Kidney (tissue), 14 donors: ENCODE measurements around the gene MEN1. TPM values are rescaled to one million over a fixed set of nuclear protein-coding genes. Genes with fewer than 3 reads are reported as not detected.
A peak's percentile ranks its signal among the peaks of the same experiment; 100 is the strongest.

Experiments
- DNase-seq, 5 donors: peaks; one replicate each; pipeline ENCODE4 v3.0.0-alpha.2; 2013 to 2020
- FAIRE-seq: peaks from 2 replicates; lab custom pipeline; 2012; peaks lifted over from hg19 to GRCh38; lab: Jason Lieb, UNC
- H3K27ac ChIP-seq, 2 donors: one replicate each; pipeline ENCODE4 v1.7.0; 2013; ENCODE audit warnings: low read depth in 2 of 2, low read length in 2 of 2, inconsistent platforms in 1 of 2
- H3K27me3 ChIP-seq: one replicate; pipeline ENCODE4 v1.7.1; 2013; ENCODE audit warnings: low read length, inconsistent platforms; ENCODE audit not compliant: control insufficient read depth, insufficient read depth
- H3K36me3 ChIP-seq, 3 donors: one replicate each; pipeline versions ENCODE4 v1.7.0 to v1.7.1; 2013; ENCODE audit warnings: low read length in 3 of 3, control low read depth in 1 of 3, inconsistent platforms in 1 of 3; ENCODE audit not compliant: insufficient read depth in 3 of 3, control insufficient read depth in 2 of 3
- H3K4me1 ChIP-seq, 3 donors: one replicate each; pipeline versions ENCODE4 v1.7.0 to v1.7.1; 2013; ENCODE audit warnings: low read length in 3 of 3, inconsistent platforms in 1 of 3, low read depth in 1 of 3; ENCODE audit not compliant: control insufficient read depth in 2 of 3, insufficient read depth in 2 of 3
- H3K4me3 ChIP-seq, 3 donors: one replicate each; pipeline versions ENCODE4 v1.7.0 to v1.8.1; 2013; ENCODE audit warnings: low read length in 3 of 3, control low read depth in 1 of 3, inconsistent platforms in 1 of 3
- H3K9ac ChIP-seq, 3 donors: one replicate each; pipeline versions ENCODE4 v1.7.0 to v1.7.1; 2013; ENCODE audit warnings: low read length in 3 of 3, control low read depth in 1 of 3, inconsistent platforms in 1 of 3
- H3K9me3 ChIP-seq, 3 donors: one replicate each; pipeline versions ENCODE4 v1.7.0 to v1.7.1; 2013; ENCODE audit warnings: low read length in 3 of 3, control low read depth in 1 of 3, inconsistent platforms in 1 of 3; ENCODE audit not compliant: control insufficient read depth in 2 of 3, insufficient read depth in 1 of 3
- CTCF ChIP-seq: IDR thresholded peaks from 3 replicates; pipeline ENCODE4 v1.5.1; 2012; ENCODE audit warnings: mild to moderate bottlenecking, moderate library complexity, borderline replicate concordance; ENCODE audit not compliant: insufficient read depth; ENCODE audit errors: extremely low read depth
- intact Hi-C: fragments of 100-400 bp; cut with DNase I; formaldehyde crosslinking; loops from one replicate; pipeline ENCODE4 v1.11.1; 2022
- polyA plus RNA-seq: library from polyadenylated mRNA; stranded (reverse); fragments of 350-450 nt; fragmentation: Illumina TruSeq; extraction: RNeasy Lipid Tissue Mini Kit (QIAGEN cat#74804); gene quantifications from one replicate; pipeline ENCODE4 v1.2.3, GENCODE V29; 2014; ENCODE audit warnings: low read depth, low replicate concordance; ENCODE audit not compliant: insufficient read depth
- total RNA-seq: library from RNA; stranded (reverse); fragmentation: NEBNext Ultra II Directional; extraction: Animal tissue kit (Norgen Biotek cat#: 25700); gene quantifications from one replicate; pipeline ENCODE4 v1.2.1, GENCODE V29; 2021
- donor health status: control.
- donor health status: control.
- donor health status: control.
- donor health status: control.
- donor health status: control.
- donor health status: DM: yes; HTN: yes; CAD: no.
- donor health status: Normal renal cell carcinoma (clear cell type).

Gene MEN1
- total and polyA plus RNA-seq, 2 donors from 2014 or later: 20.9 to 24.0 TPM

- TF ChIP-seq CTCF: peak; percentile 16
Observed at GRCh38 chr11:64778473-64779298, 31.7 kb downstream of the MEN1 start, which contains the start of gene SF1. Gene SF1, minus strand, starts transcription at chr11:64778542. Its CDS starts 150 bp downstream, at chr11:64778392.

GRCh38 chr11:64778223-64778472, 32.2 kb downstream of the MEN1 start:
- H3K9me3 ChIP-seq: no peaks in the 10 kb centered on the region
- intact Hi-C loops: no loop called here
- no peak for FAIRE-seq
- peaks cover 6 to 21% (median 14%) of the 10 kb centered on the region in 3 donors for H3K4me1 ChIP-seq
- H3K4me3 ChIP-seq: peak overlapping the region in 1 of 3 donors; percentile 52
- H3K27me3 ChIP-seq: no peaks in the 10 kb centered on the region
- peak overlapping the region in 2 of 3 donors; percentile 41 to 72 for H3K9ac ChIP-seq
- DNase-seq: no peak
- H3K36me3 ChIP-seq: peaks cover 20 to 34% (median 31%) of the 10 kb centered on the region in 3 donors
- H3K27ac ChIP-seq: peak overlapping the region; percentile 98
- TF ChIP-seq CTCF: no peak

More at GRCh38 chr11:64778473-64779298, 31.7 kb downstream of the MEN1 start, which contains the start of gene SF1:
- H3K9me3 ChIP-seq: no peaks in the 10 kb centered on the region
- intact Hi-C loops: no loop called here
- H3K27ac ChIP-seq: peak within 1 kb of the TSS; percentile 98
- FAIRE-seq (peak; percentile 99), DNase-seq (peak; percentile 99 to 100 (median 100))
- peak within 1 kb of the TSS; percentile 88 to 99 (median 96) for H3K4me3 ChIP-seq
- peaks cover 16 to 28% (median 26%) of the 10 kb centered on the region in 3 donors for H3K36me3 ChIP-seq
- H3K4me1 ChIP-seq: peaks cover 6 to 16% (median 14%) of the 10 kb centered on the region in 3 donors
- H3K27me3 ChIP-seq: no peaks in the 10 kb centered on the region
- H3K9ac ChIP-seq: peak within 1 kb of the TSS; percentile 76 to 93 (median 88)

- FAIRE-seq (no peak), DNase-seq (peak; percentile 84 to 95 (median 91))
- peak overlapping the region; percentile 88 to 99 (median 96) for H3K4me3 ChIP-seq
- H3K27me3 ChIP-seq: no peaks in the 10 kb centered on the region
- no peak for TF ChIP-seq CTCF
- H3K9me3 ChIP-seq: no peaks in the 10 kb centered on the region
- peaks cover 6 to 26% (median 14%) of the 10 kb centered on the region in 3 donors for H3K4me1 ChIP-seq
- H3K27ac ChIP-seq: peak overlapping the region; percentile 98
- H3K9ac ChIP-seq: peak overlapping the region; percentile 74 to 93 (median 88)
- H3K36me3 ChIP-seq: peaks cover 25 to 39% (median 36%) of the 10 kb centered on the region in 3 donors
- intact Hi-C loops: no loop called here
Observed at GRCh38 chr11:64777449-64778222, 32.7 kb downstream of the MEN1 start.
